ENCODE measurements around the gene PAPPA2. TPM values are rescaled to one million over a fixed set of nuclear protein-coding genes. Genes with fewer than 3 reads are reported as not detected.

The PAPPA2 gene
- total RNA-seq, 1 experiment from 2014 or later, result 0.81 TPM

DNA sequence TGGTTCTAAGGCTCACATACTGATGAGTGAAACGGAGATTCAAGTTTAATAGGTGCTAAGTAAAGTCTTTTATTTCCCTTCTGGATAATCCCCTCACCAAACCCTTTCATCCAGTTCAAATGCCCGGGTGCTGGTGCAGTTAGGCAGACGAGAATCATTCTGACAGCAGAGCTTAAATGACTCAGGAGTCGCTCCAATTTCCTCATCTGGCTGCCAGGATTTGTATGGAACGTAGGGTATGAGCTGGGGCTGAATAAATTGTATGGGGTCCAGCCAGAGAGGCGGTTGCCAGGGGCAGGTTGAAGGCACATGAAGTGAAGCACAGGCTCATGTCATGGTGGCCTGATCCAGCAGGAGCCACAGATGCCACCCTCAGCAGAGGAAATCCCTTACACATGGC, 76.0 kb downstream of the PAPPA2 start:
- TF ChIP-seq, protein P1, sequence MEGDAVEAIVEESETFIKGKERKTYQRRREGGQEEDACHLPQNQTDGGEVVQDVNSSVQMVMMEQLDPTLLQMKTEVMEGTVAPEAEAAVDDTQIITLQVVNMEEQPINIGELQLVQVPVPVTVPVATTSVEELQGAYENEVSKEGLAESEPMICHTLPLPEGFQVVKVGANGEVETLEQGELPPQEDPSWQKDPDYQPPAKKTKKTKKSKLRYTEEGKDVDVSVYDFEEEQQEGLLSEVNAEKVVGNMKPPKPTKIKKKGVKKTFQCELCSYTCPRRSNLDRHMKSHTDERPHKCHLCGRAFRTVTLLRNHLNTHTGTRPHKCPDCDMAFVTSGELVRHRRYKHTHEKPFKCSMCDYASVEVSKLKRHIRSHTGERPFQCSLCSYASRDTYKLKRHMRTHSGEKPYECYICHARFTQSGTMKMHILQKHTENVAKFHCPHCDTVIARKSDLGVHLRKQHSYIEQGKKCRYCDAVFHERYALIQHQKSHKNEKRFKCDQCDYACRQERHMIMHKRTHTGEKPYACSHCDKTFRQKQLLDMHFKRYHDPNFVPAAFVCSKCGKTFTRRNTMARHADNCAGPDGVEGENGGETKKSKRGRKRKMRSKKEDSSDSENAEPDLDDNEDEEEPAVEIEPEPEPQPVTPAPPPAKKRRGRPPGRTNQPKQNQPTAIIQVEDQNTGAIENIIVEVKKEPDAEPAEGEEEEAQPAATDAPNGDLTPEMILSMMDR (conservative IDR thresholded peaks at IDR 0.05), result no peak
- no peak overlapping the region for H3K56ac ChIP-seq (ENCODE audit: insufficient read length, low read depth, low read length)
- no peak overlapping the region for H3K18ac ChIP-seq (ENCODE audit: insufficient read length, low read depth, low read length)
- peaks cover 0 to under 1% of the 10 kb centered on the region in 2 experiments; a peak in 2 of 4 replicates for H3K4me1 Mint-ChIP-seq
- H3K36me3 Mint-ChIP-seq (ENCODE audit: insufficient read depth in 1 of 3, low read depth in 3 of 3), result no peaks in the 10 kb centered on the region
- H3K14ac ChIP-seq (ENCODE audit: insufficient read depth, low read length), result no peak overlapping the region
- H3K27ac ChIP-seq (ENCODE audit: insufficient read length, low read depth, low read length), result no peak overlapping the region
- no peaks in the 10 kb centered on the region; the same call in 1 of the 2 replicates for H3K27me3 Mint-ChIP-seq (ENCODE audit: low read depth)
- H3K4me3 Mint-ChIP-seq, result no peak overlapping the region
- no CpG with 5 or more reads among the region's 6 CpGs for WGBS (ENCODE audit: extremely low coverage, insufficient read length, low lambda C conversion rate)
- H2BK5ac ChIP-seq (ENCODE audit: insufficient read length, low read length), result no peak overlapping the region
- H3K27me3 ChIP-seq (ENCODE audit: insufficient read depth, low read length), result no peaks in the 10 kb centered on the region
- H2BK20ac ChIP-seq (ENCODE audit: low read depth, low read length, poor library complexity, severe bottlenecking), result no peak overlapping the region
- H2AFZ ChIP-seq (ENCODE audit: low read length), result no peak overlapping the region
- no peak overlapping the region for H4K5ac ChIP-seq (ENCODE audit: insufficient read length, low read depth, low read length)
- no peak overlapping the region for H3K23ac ChIP-seq (ENCODE audit: insufficient read length, low read depth, low read length)
- no peak overlapping the region for H4K91ac ChIP-seq (ENCODE audit: insufficient read length, low read depth, low read length)
- H3K79me1 ChIP-seq (ENCODE audit: insufficient read depth, low read depth, low read length, poor library complexity, severe bottlenecking), result no peaks in the 10 kb centered on the region
- no peak overlapping the region for H2BK15ac ChIP-seq (ENCODE audit: low read depth, low read length)
- no peak overlapping the region for H3K9ac ChIP-seq (ENCODE audit: extremely low read depth, insufficient read length, low read length)
- no peak for DNase-seq
- H3K27ac Mint-ChIP-seq, result no peak overlapping the region
- H3K9me3 Mint-ChIP-seq, result no peaks in the 10 kb centered on the region
- H3K4me1 ChIP-seq (ENCODE audit: insufficient read depth, low read length), result no peaks in the 10 kb centered on the region
- no peaks in the 10 kb centered on the region for H3K23me2 ChIP-seq (ENCODE audit: insufficient read length, low read depth, low read length, poor library complexity, severe bottlenecking)
- H3K79me2 ChIP-seq (ENCODE audit: insufficient read depth, low read length), result no peaks in the 10 kb centered on the region
- no peak overlapping the region for H3T11ph ChIP-seq (ENCODE audit: low read length)
- no peaks in the 10 kb centered on the region for H3K9me3 ChIP-seq (ENCODE audit: control insufficient read depth, low read depth, low read length)
- no peak overlapping the region for H2BK12ac ChIP-seq (ENCODE audit: insufficient read length, low read depth, low read length)
- no peaks in the 10 kb centered on the region for H4K20me1 ChIP-seq (ENCODE audit: control insufficient read depth, insufficient read depth, insufficient read length)
- no peak overlapping the region for H2BK120ac ChIP-seq (ENCODE audit: low read depth, low read length, poor library complexity, severe bottlenecking)
- H3K4me2 ChIP-seq (ENCODE audit: insufficient read depth, insufficient read length, low read length), result no peak overlapping the region
- H2AK5ac ChIP-seq (ENCODE audit: insufficient read length, low read length), result no peak overlapping the region
- no peak overlapping the region for H4K8ac ChIP-seq (replicated peaks; ENCODE audit: insufficient read length, low read depth, low read length)
- no peak overlapping the region for H3K4ac ChIP-seq (ENCODE audit: low read depth, low read length)
